NOMO-1 (cell line): ENCODE results near the gene ZNF787.
"Not testable (repeated sequence)": the region's sequence is repeated elsewhere in the genome, so short reads cannot be mapped to it uniquely, and the experiment has no call there.

Experiments
- DNase-seq, 2 experiments: peaks; one replicate each; lab custom pipeline; 2025; ENCODE audit not compliant: unreplicated experiment in 2 of 2; lab: John Stamatoyannopoulos, UW

Gene ZNF787

DNA sequence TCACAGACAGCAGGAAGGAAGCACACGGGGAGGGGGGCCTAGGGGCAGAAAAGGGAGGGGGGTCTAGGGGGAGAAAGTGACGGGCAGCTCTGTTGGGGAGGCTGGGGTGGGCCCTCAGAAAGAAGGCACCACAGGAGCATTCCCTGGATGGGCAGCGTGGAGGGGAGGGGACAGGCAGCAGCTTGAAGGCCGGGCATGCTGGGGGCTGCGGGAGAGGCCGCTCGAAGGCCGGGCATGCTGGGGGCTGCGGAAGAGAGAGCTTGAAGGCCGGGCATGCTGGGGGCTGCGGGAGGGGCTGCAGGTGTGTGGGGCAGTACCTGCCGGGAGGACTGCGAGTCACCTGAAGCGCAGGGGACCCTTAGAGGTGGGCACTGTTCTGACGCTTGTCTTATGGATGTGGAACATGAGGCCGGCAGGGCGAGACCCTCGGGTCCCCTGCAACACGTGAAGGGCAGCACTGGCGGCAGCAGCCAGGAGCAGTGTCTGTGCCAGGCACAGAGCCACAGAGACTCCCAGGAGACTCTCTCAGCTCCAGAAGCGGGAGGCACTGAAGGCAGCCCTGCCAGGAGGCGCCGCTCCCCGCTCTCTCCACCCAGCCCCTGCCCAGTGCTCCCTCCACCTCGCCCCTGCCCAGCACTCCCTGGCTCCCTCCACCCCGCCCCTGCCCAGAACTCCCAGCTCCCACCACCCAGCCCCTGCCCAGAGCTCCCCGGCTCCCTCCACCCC lies 13.3 kb downstream of the ZNF787 start:
- no peak for DNase-seq

DNA sequence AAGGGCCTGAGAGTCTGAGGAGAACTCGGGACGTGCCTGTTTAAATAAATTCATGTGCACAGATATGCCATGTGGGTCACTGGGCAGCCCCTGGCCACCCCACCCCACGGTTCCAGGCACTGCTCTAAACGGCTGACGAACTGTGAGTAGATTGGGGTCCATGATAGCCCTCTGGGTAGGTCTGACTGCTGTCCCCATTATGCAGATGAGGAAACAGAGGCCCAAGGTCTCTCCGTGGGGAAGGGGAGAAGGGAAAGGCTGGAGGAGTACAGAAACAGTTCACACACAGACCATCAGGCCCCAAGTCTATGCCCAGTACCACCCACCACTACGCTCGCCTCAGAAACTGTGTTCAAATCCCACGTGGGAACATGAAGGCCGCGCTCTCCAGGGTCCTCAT lies 14.1 kb downstream of the ZNF787 start:
- no peak for DNase-seq

DNA sequence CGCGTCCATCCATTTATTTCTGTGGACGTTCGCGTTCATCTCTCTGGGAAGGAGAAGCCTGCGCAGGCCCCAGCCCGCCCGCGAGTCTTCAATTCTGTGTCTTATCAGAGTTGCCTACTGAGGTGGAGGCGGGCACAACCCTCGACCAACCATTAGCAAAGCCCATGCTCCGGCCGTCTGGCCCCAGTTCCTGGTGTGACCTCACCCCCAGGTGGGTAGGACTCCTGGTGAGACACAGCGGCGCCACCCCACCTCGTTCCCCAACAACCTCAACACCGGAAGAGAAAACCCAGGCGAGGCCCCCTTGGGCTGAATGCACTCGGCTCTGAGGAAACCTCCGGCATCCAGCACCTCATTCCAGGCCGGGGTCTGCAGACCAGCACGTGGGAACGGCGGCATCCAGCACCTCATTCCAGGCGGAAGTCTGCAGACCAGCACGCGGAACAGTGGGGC lies 14.7 kb downstream of the ZNF787 start:
- no peak for DNase-seq

DNA sequence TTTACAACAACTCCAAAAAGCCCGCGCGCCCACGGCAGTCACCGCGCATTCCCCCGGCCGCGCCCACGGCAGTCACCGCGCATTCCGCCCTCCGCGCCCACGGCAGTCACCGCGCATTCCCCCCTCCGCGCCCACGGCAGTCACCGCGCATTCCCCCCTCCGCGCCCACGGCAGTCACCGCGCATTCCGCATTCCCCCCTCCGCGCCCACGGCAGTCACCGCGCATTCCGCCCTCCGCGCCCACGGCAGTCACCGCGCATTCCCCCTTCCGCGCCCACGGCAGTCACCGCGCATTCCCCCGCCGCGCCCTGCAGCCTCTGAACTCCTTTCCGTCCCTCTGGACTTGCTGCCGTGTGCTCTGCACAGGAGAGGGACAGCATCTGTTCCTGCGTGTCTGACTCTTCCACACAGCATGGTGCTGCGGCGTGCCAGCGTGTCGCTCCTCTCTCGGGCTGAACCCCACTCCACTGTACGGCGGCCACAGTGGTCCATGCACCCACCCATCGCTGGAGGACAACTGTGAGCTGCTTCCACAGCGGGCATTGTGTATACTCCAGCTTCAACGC lies 15.2 kb downstream of the ZNF787 start:
- not testable (repeated sequence) for DNase-seq

DNA sequence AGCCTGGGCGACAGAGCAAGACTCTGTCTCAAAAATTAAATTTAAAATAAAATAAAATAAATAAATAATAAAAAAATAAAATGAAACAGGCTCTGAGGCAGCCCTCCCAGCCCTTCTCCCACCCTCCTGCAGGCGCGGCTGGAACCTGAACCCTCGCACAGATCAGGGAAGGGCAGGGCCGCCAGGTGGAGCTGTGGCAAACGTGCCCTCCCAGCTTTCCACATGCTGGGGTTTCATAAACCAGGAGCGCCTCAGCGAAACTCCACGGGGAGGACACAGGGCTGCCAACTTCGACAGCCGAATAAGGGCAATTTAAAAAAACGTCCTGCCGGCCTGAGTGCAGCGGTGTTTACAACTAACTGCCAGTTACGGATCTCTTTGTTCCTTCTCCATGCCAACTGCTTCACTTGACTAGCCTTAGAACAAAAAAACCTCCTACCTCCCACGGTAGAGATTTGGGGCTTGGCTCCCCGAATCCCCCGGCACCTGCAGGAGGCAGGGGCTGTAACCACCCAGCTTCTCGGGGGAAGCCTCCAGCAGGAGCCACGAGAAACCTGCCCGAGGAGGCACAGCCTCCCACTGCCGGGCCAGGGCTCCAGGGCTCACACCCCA lies 15.9 kb downstream of the ZNF787 start:
- DNase-seq, result no peak

DNA sequence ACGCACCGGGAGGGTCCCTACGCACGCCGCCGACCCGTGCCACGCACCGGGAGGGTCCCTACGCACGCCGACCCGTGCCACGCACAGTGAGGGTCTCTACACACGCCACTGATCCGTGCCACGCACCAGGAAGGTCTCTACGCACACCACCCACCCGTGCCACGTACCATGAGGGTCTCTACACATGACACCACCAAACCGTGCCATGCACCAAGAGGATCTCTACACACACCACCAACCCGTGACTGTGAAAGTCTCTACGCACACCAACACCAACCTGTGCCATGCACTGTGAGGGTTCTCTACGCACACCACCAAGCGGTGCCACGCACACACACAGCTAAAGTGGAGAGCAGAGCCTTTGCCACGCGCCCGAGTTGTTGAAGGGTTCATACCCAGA lies 16.7 kb downstream of the ZNF787 start:
- DNase-seq, result no peak

DNA sequence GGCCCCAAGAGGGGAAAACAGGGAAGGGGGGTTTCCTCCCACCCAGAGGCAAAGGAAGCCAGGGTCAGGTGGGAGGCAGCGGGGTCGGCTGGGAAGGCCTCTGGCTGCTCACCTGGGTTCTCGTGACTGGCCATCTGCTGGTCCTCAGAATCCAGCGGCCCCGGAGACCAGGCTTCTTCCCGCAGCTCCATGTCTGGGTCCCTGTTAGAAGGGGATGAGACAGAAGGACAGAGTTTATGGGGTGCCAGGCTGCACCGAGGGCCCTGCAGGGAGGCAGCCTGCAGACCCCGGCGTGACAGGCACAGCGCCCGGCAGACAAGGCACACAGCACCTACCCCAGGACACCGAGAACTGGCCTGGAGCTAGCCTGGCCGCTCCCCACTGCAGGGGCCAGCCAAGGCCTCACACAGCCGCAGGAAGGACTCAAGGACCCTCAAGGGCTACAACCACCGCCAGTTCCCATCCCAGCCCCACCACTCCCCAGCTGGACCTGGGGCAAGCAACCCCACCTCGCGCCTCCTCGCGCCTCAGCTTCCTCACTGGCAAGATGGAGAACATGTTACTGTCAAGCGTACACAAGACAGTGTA lies 18.0 kb downstream of the ZNF787 start:
- no peak for DNase-seq

DNA sequence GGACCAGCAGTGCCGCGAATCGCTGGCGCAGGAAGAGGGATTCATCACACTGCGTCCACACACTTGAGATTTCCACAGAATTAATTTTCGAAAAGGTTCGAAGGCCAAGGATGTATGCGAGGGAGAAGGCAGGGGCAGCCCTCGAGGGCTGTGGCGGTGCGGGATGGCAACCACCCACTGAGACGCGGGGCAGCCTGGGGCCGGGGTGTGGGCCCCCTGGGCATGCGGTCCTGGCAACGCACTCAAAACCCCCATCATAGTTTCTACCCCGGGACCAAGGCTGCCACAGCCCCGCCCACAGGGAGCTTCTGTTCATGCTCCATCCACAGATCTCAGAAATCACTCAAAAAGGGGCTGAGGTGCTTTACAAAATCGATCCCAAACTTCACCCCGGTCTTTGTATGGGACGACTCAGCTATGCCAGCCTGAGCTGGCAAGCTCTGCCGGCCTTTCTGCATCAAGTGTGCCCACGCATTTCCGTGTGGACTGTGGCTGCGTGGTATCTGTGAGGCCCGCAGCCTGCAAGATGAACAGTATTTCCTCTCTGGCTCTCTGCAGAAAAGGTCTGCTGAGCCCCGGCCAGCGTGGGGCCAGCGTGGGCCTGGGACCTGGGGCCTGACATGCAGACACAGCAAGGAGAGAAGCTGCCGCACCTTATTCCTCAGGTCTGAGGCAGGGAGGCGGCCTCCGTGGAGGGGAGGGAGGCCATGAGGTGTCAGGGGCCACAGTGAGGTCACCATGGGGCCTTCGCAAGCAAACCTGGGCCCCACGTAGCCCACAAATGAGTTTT lies 19.2 kb downstream of the ZNF787 start:
- DNase-seq, result no peak

DNA sequence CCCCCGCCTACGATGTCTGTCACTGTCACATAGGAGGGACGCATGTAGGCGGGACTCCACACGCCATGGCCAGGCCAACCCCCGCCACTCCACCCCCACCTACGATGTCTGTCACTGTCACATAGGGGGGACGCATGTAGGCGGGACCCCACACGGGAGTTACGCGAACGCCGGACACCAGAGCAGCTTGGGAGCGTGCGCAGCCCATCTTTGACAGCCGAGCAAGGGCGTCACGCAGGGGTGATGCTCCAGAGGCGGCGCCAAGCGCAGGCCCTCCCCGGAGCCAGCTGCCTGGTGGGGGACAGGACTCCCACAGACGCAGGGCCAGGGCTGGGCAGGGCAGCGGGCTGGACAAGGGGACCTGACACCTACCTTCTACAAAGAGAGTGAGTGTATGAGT lies 20.0 kb downstream of the ZNF787 start:
- no peak for DNase-seq

DNA sequence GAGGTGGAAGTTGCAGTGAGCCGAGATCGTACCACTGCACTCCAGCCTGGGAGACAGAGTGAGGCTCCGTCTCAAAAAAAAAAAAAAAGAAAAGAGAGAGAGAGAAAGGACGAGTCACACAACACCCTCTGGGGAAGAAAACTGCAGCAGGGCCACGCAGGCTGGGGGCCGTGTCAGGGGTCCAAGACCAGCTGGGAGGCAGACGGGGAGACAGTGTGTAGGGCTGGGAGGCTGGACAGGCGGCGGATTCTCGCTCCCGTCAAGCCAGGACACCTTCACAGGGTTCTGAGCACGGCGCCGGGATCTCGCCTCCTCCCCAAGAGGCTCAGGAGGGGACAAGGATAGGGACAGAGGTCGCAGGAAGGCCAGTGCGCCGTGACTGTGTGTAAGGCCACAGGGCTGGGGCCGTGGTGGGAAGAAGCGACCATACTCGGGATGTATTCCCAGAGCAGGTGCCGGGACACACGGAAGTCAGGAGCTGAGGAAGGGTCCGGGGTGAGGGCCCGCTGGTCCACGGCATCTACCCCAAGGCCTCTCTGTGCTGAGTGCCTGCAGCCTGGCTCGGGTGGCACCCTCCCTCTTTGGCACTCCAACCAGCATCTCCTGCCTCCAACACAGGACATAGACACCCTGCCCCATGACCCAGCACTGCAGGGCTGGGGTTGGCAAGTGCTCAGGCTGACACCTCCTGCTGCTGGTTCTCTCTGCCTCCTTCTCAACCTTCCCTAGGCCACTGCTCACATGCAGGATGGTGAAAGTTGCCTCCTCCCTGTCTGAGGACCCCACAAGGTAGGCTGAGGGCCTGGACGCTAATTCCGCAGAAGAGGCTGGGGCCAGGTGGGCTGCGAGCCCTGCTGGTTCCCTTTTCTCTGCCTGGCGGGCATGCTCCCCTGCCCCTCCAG lies 21.2 kb downstream of the ZNF787 start:
- DNase-seq, result no peak

DNA sequence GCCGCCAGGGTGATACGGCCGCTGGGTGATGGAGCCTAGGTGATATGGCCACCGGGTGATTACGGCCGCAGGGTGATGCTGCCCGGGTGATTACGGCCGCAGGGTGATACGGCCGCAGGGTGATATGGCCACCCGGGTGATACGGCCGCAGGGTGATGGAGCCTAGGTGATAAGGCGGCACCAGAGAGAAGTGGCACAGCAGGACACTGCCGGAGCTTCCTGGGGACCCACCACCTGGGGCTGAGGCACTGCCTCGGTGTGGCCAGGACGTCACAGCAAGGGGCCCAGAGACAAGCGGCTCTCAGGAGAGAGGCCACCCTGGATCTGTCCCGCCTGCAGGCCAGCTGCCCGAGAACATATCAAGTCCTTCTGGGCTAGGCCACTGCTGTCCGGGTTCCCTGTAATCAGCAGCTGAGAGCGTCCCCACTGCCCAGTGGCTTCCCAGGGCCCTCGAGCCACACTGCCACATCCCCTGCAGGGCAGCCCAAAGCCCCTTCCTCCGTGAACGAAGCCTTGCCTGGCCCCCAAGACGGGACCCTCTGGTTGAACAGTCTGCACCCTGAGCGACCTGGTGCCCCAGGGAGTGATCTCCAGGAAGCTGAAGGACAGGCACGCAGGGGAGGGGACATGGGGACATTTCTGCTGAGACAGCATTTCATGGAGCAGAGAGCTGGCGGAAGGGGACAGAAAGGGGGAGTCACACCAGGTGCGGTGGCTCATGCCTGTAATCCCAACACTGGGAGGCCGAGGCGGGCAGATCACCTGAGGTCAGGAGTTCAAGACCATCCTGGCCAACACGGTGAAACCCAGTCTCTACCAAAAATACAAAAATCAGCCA lies 22.1 kb downstream of the ZNF787 start:
- DNase-seq, result no peak

DNA sequence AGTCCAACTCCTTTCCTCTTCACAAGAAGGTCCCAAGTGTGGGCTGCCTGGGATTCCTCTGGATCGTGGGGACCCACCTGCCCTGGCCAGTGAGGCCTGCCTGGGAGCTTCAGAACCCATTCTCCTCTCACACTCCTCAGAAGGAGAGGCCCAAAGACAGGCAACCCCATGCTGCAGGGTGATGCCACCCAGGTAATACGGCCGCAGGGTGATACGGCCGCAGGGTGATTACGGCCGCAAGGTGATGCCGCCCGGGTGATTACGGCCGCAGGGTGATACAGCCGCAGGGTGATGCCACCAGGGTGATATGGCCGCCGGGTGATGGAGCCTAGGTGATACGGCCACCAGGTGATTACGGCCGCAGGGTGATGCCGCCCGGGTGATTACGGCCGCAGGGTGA lies 22.9 kb downstream of the ZNF787 start:
- not testable (repeated sequence) for DNase-seq

DNA sequence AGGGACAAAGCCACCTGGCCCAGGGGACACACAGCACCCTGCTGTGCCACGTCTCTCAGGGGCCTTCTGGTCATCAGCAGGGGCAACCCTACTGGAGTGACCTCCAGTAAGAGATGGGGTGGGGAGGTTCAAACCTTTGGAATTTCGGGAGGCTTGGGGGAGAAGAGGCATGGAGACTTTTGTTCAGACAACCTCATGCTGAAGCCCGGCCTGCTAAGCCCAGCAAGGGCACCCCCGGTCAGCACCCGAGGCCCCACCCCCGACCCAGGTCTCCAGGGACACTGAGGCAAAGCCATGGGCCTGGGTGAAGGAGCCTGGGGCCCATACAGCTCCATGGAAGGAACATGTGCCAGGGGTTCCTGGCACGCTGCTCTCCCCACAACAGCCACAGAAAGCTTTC lies 23.3 kb downstream of the ZNF787 start:
- DNase-seq, result no peak

DNA sequence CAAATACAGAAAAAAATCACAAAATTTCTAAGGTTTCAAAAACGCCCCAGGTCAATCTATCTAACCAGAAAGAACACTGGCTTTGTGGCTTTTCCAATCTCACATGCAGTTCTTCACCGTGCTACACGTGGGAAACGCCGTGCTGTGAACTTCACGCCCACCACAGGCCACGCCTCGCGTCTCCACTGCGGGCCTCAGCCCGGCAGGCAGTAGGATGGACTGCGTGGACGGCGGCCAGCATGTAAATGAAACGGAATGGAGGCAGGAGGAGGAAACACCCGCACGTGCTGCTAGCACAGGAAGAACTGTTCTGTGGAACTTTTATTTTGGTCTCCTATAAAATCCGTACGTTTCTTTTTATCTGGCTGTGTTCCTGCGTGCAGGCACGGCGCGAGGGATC lies 23.8 kb downstream of the ZNF787 start:
- DNase-seq, result no peak

DNA sequence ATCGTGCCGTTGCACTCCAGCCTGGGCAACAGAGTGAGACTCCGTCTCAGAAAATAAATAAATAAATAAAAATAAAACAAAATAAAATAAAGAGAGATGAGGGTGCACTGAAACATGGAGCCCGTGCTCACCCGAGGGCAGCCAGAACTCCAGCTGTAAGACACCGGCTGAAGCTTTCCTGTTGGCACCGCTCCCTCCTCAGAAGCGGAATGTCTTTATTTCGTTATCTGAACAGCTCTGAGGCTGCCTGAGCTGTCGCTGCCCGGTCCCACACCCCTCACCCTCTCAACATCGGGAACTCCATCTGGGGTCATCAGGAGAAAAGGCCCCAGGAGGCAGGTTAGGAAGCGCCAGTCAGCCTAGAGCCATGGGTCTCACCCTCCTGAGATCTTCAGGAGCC lies 24.4 kb downstream of the ZNF787 start:
- no peak for DNase-seq

DNA sequence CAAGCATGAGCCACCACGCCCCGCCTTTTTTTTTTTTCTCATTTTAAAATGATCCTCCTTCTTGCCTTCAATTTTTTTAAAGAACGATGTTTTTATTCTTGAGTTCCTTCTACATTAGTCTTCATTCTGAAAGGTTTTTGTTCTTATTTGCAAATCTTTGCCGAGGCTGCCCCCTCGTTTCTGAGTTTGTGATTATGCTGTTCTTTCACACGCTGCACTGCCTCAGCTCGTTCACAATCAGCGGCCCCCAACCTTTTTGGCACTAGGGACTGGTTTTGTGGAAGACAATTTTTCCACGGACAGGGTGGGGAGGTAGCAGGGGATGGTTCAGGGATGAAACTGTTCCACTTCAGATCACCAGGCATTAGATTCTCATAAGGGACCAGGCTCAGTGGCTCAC lies 26.6 kb downstream of the ZNF787 start:
- DNase-seq, result no peak

DNA sequence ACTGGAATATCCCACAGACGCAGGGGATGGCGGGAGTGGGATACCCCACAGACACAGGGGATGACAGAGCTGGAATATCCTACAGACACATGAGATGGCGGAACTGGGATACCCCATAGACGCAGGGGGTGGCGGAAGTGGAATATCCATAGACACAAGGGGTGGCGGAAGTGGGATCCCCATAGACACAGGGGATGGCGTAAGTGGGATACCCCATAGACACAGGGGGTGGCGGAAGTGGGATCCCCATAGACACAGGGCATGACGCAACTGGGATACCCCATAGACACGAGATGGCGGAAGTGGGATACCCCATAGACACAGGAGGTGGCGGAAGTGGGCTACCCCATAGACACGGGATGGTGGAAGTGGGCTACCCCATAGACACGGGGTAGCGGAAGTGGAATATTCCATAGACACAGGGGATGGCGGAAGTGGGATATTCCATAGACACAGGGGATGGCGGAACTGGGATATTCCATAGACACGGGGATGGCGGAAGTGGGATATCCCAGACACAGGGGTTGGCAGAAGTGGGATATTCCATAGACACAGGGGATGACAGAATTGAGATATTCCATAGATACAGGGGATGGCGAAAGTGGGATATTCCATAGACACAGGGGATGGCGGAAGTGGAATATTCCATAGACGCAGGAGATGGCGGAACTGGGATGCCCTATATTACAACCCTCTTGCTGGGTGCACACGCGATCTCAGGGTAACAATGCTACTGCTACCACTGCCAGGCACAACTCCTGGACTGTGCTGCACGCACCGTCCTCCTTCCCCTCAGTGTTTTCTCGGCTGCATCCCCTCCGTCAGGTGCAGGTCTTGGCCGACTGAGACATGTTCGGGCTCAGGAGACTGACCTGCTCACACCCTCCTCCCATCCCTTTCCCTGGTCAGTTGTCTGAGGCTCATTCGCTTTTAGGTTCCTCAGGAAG lies 28.1 kb downstream of the ZNF787 start:
- DNase-seq, result no peak
